ENCODE measurements around the gene PLEKHO2. TPM values are rescaled to one million over a fixed set of nuclear protein-coding genes. Genes with fewer than 3 reads are reported as not detected.

Gene PLEKHO2
- total and polyA plus RNA-seq, 2 donors (not counting 3 experiments of a cell fraction or from before 2014, with no cell fraction given), result 21.9 to 24.9 TPM

DNA sequence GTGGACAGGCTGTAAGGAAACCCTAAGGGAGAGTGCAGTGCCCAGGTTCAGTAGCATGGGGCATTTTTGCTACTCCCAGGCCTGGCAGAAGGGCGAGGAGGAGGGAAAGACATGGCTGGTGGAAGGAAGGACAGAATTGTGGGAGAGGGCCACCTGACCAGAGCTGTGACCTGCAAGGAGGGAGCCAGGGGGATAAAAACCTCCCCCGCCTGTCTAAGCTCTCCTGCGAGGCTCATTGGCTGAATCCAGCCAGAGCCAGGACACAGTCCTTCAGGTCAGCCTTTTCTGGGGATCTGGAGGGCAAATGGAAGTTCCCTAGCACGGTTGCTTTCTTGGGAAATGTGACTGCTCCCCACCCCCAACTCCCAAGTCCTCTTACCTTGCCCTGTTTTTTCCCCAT, 56.7 kb downstream of the PLEKHO2 start:
- intact Hi-C loops (cut with micrococcal nuclease), result no loop called here
- FAIRE-seq (no peak), DNase-seq (ENCODE audit: low read depth, low spot score) (no peak)
- Histone ChIP-seq H3K27me3 (ENCODE audit: control insufficient read depth in 2 of 2, insufficient read depth in 2 of 2, low read length in 2 of 2) (no peaks in the 10 kb centered on the region), H3K36me3 (ENCODE audit: control insufficient read depth in 2 of 2, extremely low read depth in 1 of 2, insufficient read depth in 2 of 2, low read length in 2 of 2) (no peaks in the 10 kb centered on the region), H3K79me2 (ENCODE audit: control insufficient read depth, insufficient read depth, low read length) (no peaks in the 10 kb centered on the region), H3K4me2 (ENCODE audit: insufficient read depth, low read length) (no peak overlapping the region), H3K9ac (replicated peaks; ENCODE audit: extremely low read depth, insufficient read depth, low read length) (no peak overlapping the region), H3K9me3 (replicated peaks; ENCODE audit: control insufficient read depth, insufficient read depth, low read length) (no peaks in the 10 kb centered on the region), H2AFZ (ENCODE audit: low read depth, low read length) (no peak overlapping the region), H4K20me1 (replicated peaks; ENCODE audit: control insufficient read depth, extremely low read depth, insufficient read depth, low read length) (no peaks in the 10 kb centered on the region), H3K27ac (ENCODE audit: insufficient read depth, low read depth, low read length) (no peak overlapping the region), H3K4me3 (replicated peaks in 1 of 3; ENCODE audit: insufficient read depth in 1 of 3, low read depth in 1 of 3, low read length in 3 of 3) (no peak overlapping the region), H3K9me1 (replicated peaks; ENCODE audit: control insufficient read depth, extremely low read depth, insufficient read depth, low read length) (no peaks in the 10 kb centered on the region), H3K4me1 (ENCODE audit: control insufficient read depth, extremely low read depth, insufficient read depth, low read length) (peaks cover 46% of the 10 kb centered on the region)
- TF ChIP-seq FOS (IDR thresholded peaks at IDR 0.05; ENCODE audit: borderline replicate concordance, insufficient read depth, low read length) (no peak), POLR2AphosphoS5 (IDR thresholded peaks at IDR 0.05; ENCODE audit: insufficient read depth, low read depth, low read length) (no peak), JUN (IDR thresholded peaks at IDR 0.05; ENCODE audit: borderline replicate concordance, insufficient read depth, insufficient read length, low read depth) (no peak), POLR2A (IDR thresholded peaks at IDR 0.05; ENCODE audit: low read depth, low read length) (no peak), GATA2 (IDR thresholded peaks at IDR 0.05; ENCODE audit: insufficient read depth, insufficient read length, low read depth, low read length) (no peak), EZH2 (IDR thresholded peaks at IDR 0.05; ENCODE audit: borderline replicate concordance, low read depth, low read length, severe bottlenecking) (no peak), MYC (IDR thresholded peaks at IDR 0.05; ENCODE audit: low read depth, low read length) (no peak)
- TF ChIP-seq, protein P1, sequence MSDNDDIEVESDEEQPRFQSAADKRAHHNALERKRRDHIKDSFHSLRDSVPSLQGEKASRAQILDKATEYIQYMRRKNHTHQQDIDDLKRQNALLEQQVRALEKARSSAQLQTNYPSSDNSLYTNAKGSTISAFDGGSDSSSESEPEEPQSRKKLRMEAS (IDR thresholded peaks at IDR 0.05; ENCODE audit: insufficient read depth, insufficient read length), result no peak
- TF ChIP-seq, protein P2, sequence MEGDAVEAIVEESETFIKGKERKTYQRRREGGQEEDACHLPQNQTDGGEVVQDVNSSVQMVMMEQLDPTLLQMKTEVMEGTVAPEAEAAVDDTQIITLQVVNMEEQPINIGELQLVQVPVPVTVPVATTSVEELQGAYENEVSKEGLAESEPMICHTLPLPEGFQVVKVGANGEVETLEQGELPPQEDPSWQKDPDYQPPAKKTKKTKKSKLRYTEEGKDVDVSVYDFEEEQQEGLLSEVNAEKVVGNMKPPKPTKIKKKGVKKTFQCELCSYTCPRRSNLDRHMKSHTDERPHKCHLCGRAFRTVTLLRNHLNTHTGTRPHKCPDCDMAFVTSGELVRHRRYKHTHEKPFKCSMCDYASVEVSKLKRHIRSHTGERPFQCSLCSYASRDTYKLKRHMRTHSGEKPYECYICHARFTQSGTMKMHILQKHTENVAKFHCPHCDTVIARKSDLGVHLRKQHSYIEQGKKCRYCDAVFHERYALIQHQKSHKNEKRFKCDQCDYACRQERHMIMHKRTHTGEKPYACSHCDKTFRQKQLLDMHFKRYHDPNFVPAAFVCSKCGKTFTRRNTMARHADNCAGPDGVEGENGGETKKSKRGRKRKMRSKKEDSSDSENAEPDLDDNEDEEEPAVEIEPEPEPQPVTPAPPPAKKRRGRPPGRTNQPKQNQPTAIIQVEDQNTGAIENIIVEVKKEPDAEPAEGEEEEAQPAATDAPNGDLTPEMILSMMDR (IDR thresholded peaks at IDR 0.05; ENCODE audit: extremely low read depth in 1 of 2, insufficient read depth in 1 of 2, low read depth in 1 of 2, low read length in 2 of 2), result no peak
- POLR2A ChIA-PET, result no interaction called here
- no TSS peak for BruUV-seq (replicated peaks)
- dilution Hi-C loops (cut with MboI; ENCODE audit: extremely low pct_ligation_motif_present, low sequenced_read_pairs), result no loop called here
- CTCF ChIA-PET, result no interaction called here
